Measurements from ENCODE around the gene SAFB. TPM values are rescaled to one million over a fixed set of nuclear protein-coding genes. Genes with fewer than 3 reads are reported as not detected.

SAFB gene
- total and polyA plus RNA-seq, 2 of the 13 experiments (the other 11 are each of a cell fraction or from before 2014, with no cell fraction given), result 21.0 to 28.4 TPM

DNA sequence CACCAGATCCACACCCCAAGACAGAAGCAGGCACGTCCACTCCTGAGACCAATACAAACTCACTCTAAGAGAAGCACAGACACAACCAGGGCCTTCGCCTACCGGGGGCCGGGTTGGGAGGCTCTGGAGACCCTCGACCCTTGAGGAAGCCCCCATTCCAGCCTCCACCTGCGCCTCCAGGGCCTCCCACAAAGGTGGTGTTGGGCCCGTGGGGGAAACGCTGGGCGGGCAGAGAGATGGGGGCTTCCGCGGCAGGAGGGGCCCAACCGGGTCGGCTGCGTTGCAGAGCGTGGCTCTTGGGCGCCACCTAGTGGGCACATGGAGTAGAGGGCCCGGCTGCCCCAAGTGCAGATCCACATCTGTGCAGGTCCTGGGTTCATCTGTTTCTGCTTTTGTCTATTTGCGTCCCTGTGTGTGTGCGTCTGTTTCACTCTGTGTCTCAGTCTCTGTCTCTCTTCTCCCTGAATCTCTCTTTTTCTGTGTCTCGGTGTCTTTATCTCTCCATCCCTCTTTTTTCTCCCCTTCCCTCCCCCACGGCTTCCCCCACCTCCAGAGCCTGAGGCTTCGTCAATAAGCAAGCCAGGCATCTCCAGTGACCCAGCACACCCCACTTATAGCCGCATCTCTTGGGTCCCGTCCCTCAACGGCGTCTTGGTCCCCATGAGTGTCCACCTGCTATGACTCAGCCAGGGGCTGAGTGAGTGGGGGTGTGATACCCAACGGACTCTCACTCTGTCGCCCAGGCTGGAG is 44.6 kb upstream of the SAFB start (continued):
- no peak for TF ChIP-seq SALL2 (CRISPR knock-in tag; IDR thresholded peaks at IDR 0.05)
- TF ChIP-seq BCL3 (CRISPR knock-in tag; IDR thresholded peaks at IDR 0.05), result 0 out of 2 replicates have a peak, but pooled peaks have one; percentile 35
- TF ChIP-seq YEATS4 (CRISPR knock-in tag; IDR thresholded peaks at IDR 0.05; ENCODE audit: borderline replicate concordance), result no peak
- no peak for TF ChIP-seq ZNF7 (CRISPR knock-in tag; IDR thresholded peaks at IDR 0.05)
- TF ChIP-seq GFI1 (CRISPR knock-in tag; IDR thresholded peaks at IDR 0.05; ENCODE audit: borderline replicate concordance), result no peak
- TF ChIP-seq TEAD2 (CRISPR knock-in tag; IDR thresholded peaks at IDR 0.05), result no peak
- TF ChIP-seq ZBTB39 (CRISPR knock-in tag; IDR thresholded peaks at IDR 0.05), result 0 out of 2 replicates have a peak, but pooled peaks have one; percentile 48
- TF ChIP-seq ZNF362 (CRISPR knock-in tag; IDR thresholded peaks at IDR 0.05; ENCODE audit: borderline replicate concordance), result peak; percentile 50; the same call in 1 of the 2 replicates
- TF ChIP-seq NONO (IDR thresholded peaks at IDR 0.05), result no peak
- TF ChIP-seq NONO (CRISPR knock-in tag; conservative IDR thresholded peaks at IDR 0.05), result peak; percentile 66; the same call in 1 of the 2 replicates
- no peak for TF ChIP-seq ZNF510 (CRISPR knock-in tag; IDR thresholded peaks at IDR 0.05; ENCODE audit: low read depth)
- TF ChIP-seq JUN (CRISPR knock-in tag; IDR thresholded peaks at IDR 0.05), result no peak
- TF ChIP-seq SYNCRIP (IDR thresholded peaks at IDR 0.05; ENCODE audit: insufficient read depth, low read depth, low read length), result no peak
- TF ChIP-seq CENPX (CRISPR knock-in tag; IDR thresholded peaks at IDR 0.05), result no peak
- TF ChIP-seq, protein P1, sequence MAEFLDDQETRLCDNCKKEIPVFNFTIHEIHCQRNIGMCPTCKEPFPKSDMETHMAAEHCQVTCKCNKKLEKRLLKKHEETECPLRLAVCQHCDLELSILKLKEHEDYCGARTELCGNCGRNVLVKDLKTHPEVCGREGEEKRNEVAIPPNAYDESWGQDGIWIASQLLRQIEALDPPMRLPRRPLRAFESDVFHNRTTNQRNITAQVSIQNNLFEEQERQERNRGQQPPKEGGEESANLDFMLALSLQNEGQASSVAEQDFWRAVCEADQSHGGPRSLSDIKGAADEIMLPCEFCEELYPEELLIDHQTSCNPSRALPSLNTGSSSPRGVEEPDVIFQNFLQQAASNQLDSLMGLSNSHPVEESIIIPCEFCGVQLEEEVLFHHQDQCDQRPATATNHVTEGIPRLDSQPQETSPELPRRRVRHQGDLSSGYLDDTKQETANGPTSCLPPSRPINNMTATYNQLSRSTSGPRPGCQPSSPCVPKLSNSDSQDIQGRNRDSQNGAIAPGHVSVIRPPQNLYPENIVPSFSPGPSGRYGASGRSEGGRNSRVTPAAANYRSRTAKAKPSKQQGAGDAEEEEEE (CRISPR knock-in tag; IDR thresholded peaks at IDR 0.05; ENCODE audit: borderline replicate concordance), result no peak
- TF ChIP-seq MIER2 (CRISPR knock-in tag; IDR thresholded peaks at IDR 0.05), result no peak
- TF ChIP-seq ZBTB8A (CRISPR knock-in tag; IDR thresholded peaks at IDR 0.05; ENCODE audit: borderline replicate concordance, low read depth), result no peak
- TF ChIP-seq NR1H2 (CRISPR knock-in tag; IDR thresholded peaks at IDR 0.05; ENCODE audit: borderline replicate concordance, low read depth), result no peak
- TF ChIP-seq ZNF281 (CRISPR knock-in tag; IDR thresholded peaks at IDR 0.05; ENCODE audit: borderline replicate concordance), result no peak
